Measurements from ENCODE around the gene RAD54L. TPM values are rescaled to one million over a fixed set of nuclear protein-coding genes. Genes with fewer than 3 reads are reported as not detected.

RAD54L gene
- polyA plus RNA-seq, 1 of the 3 experiments (the other 2 are of a cell fraction): 11.5 TPM

GRCh38 chr1:46303872-46304326, 56.3 kb downstream of the RAD54L start:
- Histone ChIP-seq H3K4me1 (ENCODE audit: control insufficient read depth in 1 of 2, insufficient read depth in 2 of 2, low read depth in 1 of 2, low read length in 1 of 2) (peaks cover 13 to 18% of the 10 kb centered on the region in 2 experiments), H3F3A (replicated peaks; ENCODE audit: insufficient read depth) (peaks cover 10% of the 10 kb centered on the region), H3K36me3 (replicated peaks in 1 of 2; ENCODE audit: control insufficient read depth in 1 of 2, insufficient read depth in 2 of 2, low read length in 1 of 2) (peaks cover 4 to 19% of the 10 kb centered on the region in 2 experiments), H3K79me2 (ENCODE audit: insufficient read depth) (peaks cover 95% of the 10 kb centered on the region), H3K27me3 (ENCODE audit: insufficient read depth) (no peaks in the 10 kb centered on the region), H3K27ac (ENCODE audit: low read depth in 2 of 2, low read length in 1 of 2) (peak overlapping the region; percentile 93), H2AFZ (ENCODE audit: low read depth) (peak overlapping the region; percentile 36), H3K4me3 (ENCODE audit: low read depth in 2 of 2, low read length in 1 of 2) (peak overlapping the region; percentile 66 to 89), H4K20me1 (ENCODE audit: insufficient read depth) (peaks cover 39% of the 10 kb centered on the region), H3K9me3 (no peaks in the 10 kb centered on the region), H3K4me2 (peak overlapping the region; percentile 95), H3K9me2 (no peaks in the 10 kb centered on the region), H3K9ac (peak overlapping the region; percentile 98)
- TF ChIP-seq ZBTB33 (IDR thresholded peaks at IDR 0.05; ENCODE audit: borderline replicate concordance, low read depth) (no peak), REST (IDR thresholded peaks at IDR 0.05; ENCODE audit: low read depth, low read length) (no peak), TAF1 (IDR thresholded peaks at IDR 0.05; ENCODE audit: borderline replicate concordance, low read depth, low read length) (no peak), FOXM1 (IDR thresholded peaks at IDR 0.05; ENCODE audit: low read depth) (no peak), JUND (IDR thresholded peaks at IDR 0.05) (no peak)
- DNase-seq: no peak
- ChIA-PET POLR2A (interaction anchor here (1.4 to 2.5 kb wide), 3 partner anchors 37 to 57 kb away, joined by 5 to 17 read pairs (median 6); partner anchors contain the start of genes NSUN4 and RAD54L), CTCF (interaction anchor here (0.6 to 3.5 kb wide), 11 partner anchors 12 to 259 kb away, joined by 3 to 22 read pairs (median 3); partner anchors contain the start of gene NSUN4)
- under 1% methylated on average over 14 of the region's 14 CpGs for WGBS (ENCODE audit: low lambda C conversion rate)

DNA sequence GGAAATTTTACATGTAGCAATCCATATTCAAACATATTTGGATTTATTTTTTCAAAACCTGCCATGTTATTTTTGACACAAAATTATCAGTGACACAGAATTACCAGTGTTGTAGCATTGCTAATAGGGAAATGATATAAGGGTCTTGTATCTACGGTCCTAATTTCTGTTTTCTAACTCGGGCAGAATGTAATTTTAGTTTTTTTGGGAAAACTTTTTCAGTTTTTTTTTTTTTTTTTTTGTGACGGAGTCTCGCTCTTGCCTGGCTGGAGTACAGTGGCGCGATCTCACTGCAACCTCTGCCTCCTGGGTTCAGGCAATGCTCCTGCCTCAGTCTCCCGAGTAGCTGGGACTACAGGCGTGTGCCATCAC, 58.6 kb downstream of the RAD54L start:
- Histone ChIP-seq H3K9ac (peak overlapping the region; percentile 23; the same call in 1 of the 2 replicates), H3K9me2 (no peaks in the 10 kb centered on the region), H2AFZ (ENCODE audit: low read depth) (peak overlapping the region; percentile 33; the same call in 1 of the 2 replicates), H3K4me1 (ENCODE audit: control insufficient read depth in 1 of 2, insufficient read depth in 2 of 2, low read depth in 1 of 2, low read length in 1 of 2) (peaks cover 5 to 10% of the 10 kb centered on the region in 2 experiments; a peak in 2 of 4 replicates), H3K79me2 (ENCODE audit: insufficient read depth) (peaks cover 90% of the 10 kb centered on the region), H3K4me2 (peak overlapping the region; percentile 95; the same call in 1 of the 2 replicates), H3K27me3 (ENCODE audit: insufficient read depth) (no peaks in the 10 kb centered on the region), H3K9me3 (no peaks in the 10 kb centered on the region), H3F3A (replicated peaks; ENCODE audit: insufficient read depth) (peaks cover 10% of the 10 kb centered on the region), H3K27ac (ENCODE audit: low read depth in 2 of 2, low read length in 1 of 2) (no peak overlapping the region), H4K20me1 (ENCODE audit: insufficient read depth) (peaks cover 46% of the 10 kb centered on the region), H3K36me3 (replicated peaks in 1 of 2; ENCODE audit: control insufficient read depth in 1 of 2, insufficient read depth in 2 of 2, low read length in 1 of 2) (peaks cover 21 to 22% of the 10 kb centered on the region in 2 experiments), H3K4me3 (ENCODE audit: low read depth in 2 of 2, low read length in 1 of 2) (peak overlapping the region in 1 of 2 experiments; percentile 43; a peak in 1 of 4 replicates)
- DNase-seq: no peak
- CTCF ChIA-PET: interaction anchor here (0.9 to 3.5 kb wide), 4 partner anchors 34 to 47 kb away, joined by 3 to 13 read pairs (median 4); partner anchors contain the start of gene NSUN4
- TF ChIP-seq FOSL2 (IDR thresholded peaks at IDR 0.05; ENCODE audit: borderline replicate concordance, low read depth) (no peak), POLR2AphosphoS5 (IDR thresholded peaks at IDR 0.05; ENCODE audit: low read depth, low read length) (no peak), ZBTB33 (IDR thresholded peaks at IDR 0.05; ENCODE audit: borderline replicate concordance, low read depth) (no peak), USF1 (IDR thresholded peaks at IDR 0.05; ENCODE audit: borderline replicate concordance, low read depth) (no peak), FOXJ3 (CRISPR knock-in tag; IDR thresholded peaks at IDR 0.05) (no peak), REST (IDR thresholded peaks at IDR 0.05; ENCODE audit: low read depth, low read length) (no peak), GATA2 (CRISPR knock-in tag; IDR thresholded peaks at IDR 0.05) (no peak)
- WGBS (ENCODE audit: low lambda C conversion rate): 84% methylated on average over 8 of the region's 8 CpGs
- POLR2A ChIA-PET: no interaction called here
